Measurements from ENCODE around the gene NDOR1. TPM values are rescaled to one million over a fixed set of nuclear protein-coding genes. Genes with fewer than 3 reads are reported as not detected.

The NDOR1 gene
- total RNA-seq, 2 donors from 2014 or later: 6.6 TPM

GRCh38 chr9:137227853-137228505 lies 22.5 kb downstream of the NDOR1 start:
- H3K27me3 ChIP-seq: peaks cover 3 to 9% of the 10 kb centered on the region in 2 donors
- no peaks in the 10 kb centered on the region for H3K36me3 ChIP-seq
- no peak for DNase-seq (ENCODE audit: low spot score)
- no peak overlapping the region for H3K27ac ChIP-seq
- TF ChIP-seq CTCF (IDR thresholded peaks at IDR 0.05): no peak
- H3K4me3 ChIP-seq: no peak overlapping the region
- H3K4me1 ChIP-seq: peaks cover 0 to 20% of the 10 kb centered on the region in 2 donors
- H3K9me3 ChIP-seq: no peaks in the 10 kb centered on the region

- no peak for DNase-seq (ENCODE audit: low spot score)
- H3K9me3 ChIP-seq: no peaks in the 10 kb centered on the region
- peaks cover 3 to 9% of the 10 kb centered on the region in 2 donors for H3K27me3 ChIP-seq
- no peak overlapping the region for H3K4me3 ChIP-seq
- no peaks in the 10 kb centered on the region for H3K36me3 ChIP-seq
- peaks cover 0 to 17% of the 10 kb centered on the region in 2 donors for H3K4me1 ChIP-seq
- TF ChIP-seq CTCF (IDR thresholded peaks at IDR 0.05): no peak
- H3K27ac ChIP-seq: no peak overlapping the region
Observed at GRCh38 chr9:137228506-137228967, 23.0 kb downstream of the NDOR1 start.

GRCh38 chr9:137228968-137229896 lies 23.7 kb downstream of the NDOR1 start:
- DNase-seq (ENCODE audit: low spot score): no peak
- Histone ChIP-seq H3K36me3 (no peaks in the 10 kb centered on the region), H3K4me3 (no peak overlapping the region), H3K27ac (no peak overlapping the region), H3K4me1 (peaks cover 0 to 12% of the 10 kb centered on the region in 2 donors), H3K9me3 (no peaks in the 10 kb centered on the region), H3K27me3 (peaks cover 3 to 9% of the 10 kb centered on the region in 2 donors)
- no peak for TF ChIP-seq CTCF (IDR thresholded peaks at IDR 0.05)

GRCh38 chr9:137229903-137230704 lies 24.6 kb downstream of the NDOR1 start:
- no peaks in the 10 kb centered on the region for H3K9me3 ChIP-seq
- H3K4me3 ChIP-seq: no peak overlapping the region
- H3K27me3 ChIP-seq: peaks cover 3 to 9% of the 10 kb centered on the region in 2 donors
- no peak for TF ChIP-seq CTCF (IDR thresholded peaks at IDR 0.05)
- no peaks in the 10 kb centered on the region for H3K36me3 ChIP-seq
- H3K27ac ChIP-seq: no peak overlapping the region
- no peak for DNase-seq (ENCODE audit: low spot score)
- peaks cover 0 to 11% of the 10 kb centered on the region in 2 donors for H3K4me1 ChIP-seq

GRCh38 chr9:137230705-137231371 lies 25.3 kb downstream of the NDOR1 start, which contains the start of gene SLC34A3:
Gene SLC34A3, plus strand, starts transcription at chr9:137230901. Its CDS starts 802 bp downstream, at chr9:137231703.
- Histone ChIP-seq H3K27me3 (peaks cover 3 to 9% of the 10 kb centered on the region in 2 donors), H3K4me3 (no peak within 1 kb of the TSS), H3K9me3 (no peaks in the 10 kb centered on the region), H3K27ac (no peak within 1 kb of the TSS), H3K4me1 (peaks cover 0 to 15% of the 10 kb centered on the region in 2 donors), H3K36me3 (no peaks in the 10 kb centered on the region)
- no peak for TF ChIP-seq CTCF (IDR thresholded peaks at IDR 0.05)
- DNase-seq (ENCODE audit: low spot score): no peak
